PC-9 (cell line): ENCODE data around the gene FOXN1. TPM values are rescaled to one million over a fixed set of nuclear protein-coding genes. Genes with fewer than 3 reads are reported as not detected.

Experiments
- BruUV-seq: library from RNA; stranded (reverse); fragments of 400-500 nt; replicated peaks from 2 replicates; lab custom pipeline; 2021; lab: Mats Ljungman, UMichigan
- CTCF ChIA-PET: fragments of 300-600 bp; sonication (Branson Sonifier 250); formaldehyde crosslinking; loops from one replicate; lab custom pipeline; 2022; ENCODE audit warnings: antibody characterized with exemption; lab: Charles Lee
- POLR2A ChIA-PET: fragments of 300-600 bp; sonication (Branson Sonifier 250); formaldehyde crosslinking; loops from one replicate; lab custom pipeline; 2022; ENCODE audit warnings: antibody characterized with exemption; ENCODE audit not compliant: unreplicated experiment; lab: Charles Lee
- DNase-seq, 2 experiments: peaks; one replicate each; pipeline versions ENCODE4 v3.0.0 to v3.0.0-alpha.2; 2015 to 2022; ENCODE audit warnings: mixed read lengths in 1 of 2
- H2AFZ ChIP-seq: fragments of 200-600 bp; sonication (generic); 2 replicates; pipeline ENCODE4 v1.8.1; 2017; ENCODE audit warnings: antibody characterized with exemption
- H3F3A ChIP-seq: fragments of 200-600 bp; sonication (generic); 2 replicates; pipeline ENCODE4 v1.8.1; 2017; ENCODE audit warnings: antibody characterized with exemption, mild to moderate bottlenecking, low read depth; ENCODE audit not compliant: insufficient read depth
- H3K27ac ChIP-seq: fragments of 200-600 bp; sonication (generic); 2 replicates; pipeline ENCODE4 v1.6.1; 2016; ENCODE audit warnings: mixed run types
- H3K27me3 ChIP-seq: fragments of 200-600 bp; sonication (generic); 2 replicates; pipeline ENCODE4 v1.6.1; 2016; ENCODE audit warnings: low read depth, mixed run types; ENCODE audit not compliant: insufficient read depth
- H3K36me3 ChIP-seq: fragments of 200-600 bp; sonication (generic); 2 replicates; pipeline ENCODE4 v1.6.1; 2016; ENCODE audit warnings: low read depth, mixed run types
- H3K4me1 ChIP-seq: fragments of 200-600 bp; sonication (generic); replicated peaks from 2 replicates; pipeline ENCODE4 v1.6.1; 2016; ENCODE audit warnings: mixed run types; ENCODE audit not compliant: insufficient read depth
- H3K4me2 ChIP-seq: fragments of 200-600 bp; sonication (generic); 2 replicates; pipeline ENCODE4 v1.6.1; 2017; ENCODE audit warnings: mixed run types
- H3K4me3 ChIP-seq: fragments of 200-600 bp; sonication (generic); 2 replicates; pipeline ENCODE4 v1.6.1; 2016; ENCODE audit warnings: mixed run types
- H3K79me2 ChIP-seq: fragments of 200-600 bp; sonication (generic); 2 replicates; pipeline ENCODE4 v1.6.1; 2017; ENCODE audit warnings: low read depth, mixed run types
- H3K9me2 ChIP-seq: fragments of 200-600 bp; sonication (generic); 2 replicates; pipeline ENCODE4 v1.8.1; 2017; ENCODE audit warnings: mild to moderate bottlenecking; ENCODE audit not compliant: insufficient read depth
- H3K9me3 ChIP-seq: fragments of 200-600 bp; sonication (generic); 2 replicates; pipeline ENCODE4 v1.8.1; 2016; ENCODE audit warnings: low read depth; ENCODE audit not compliant: insufficient read depth
- H4K20me1 ChIP-seq: fragments of 200-600 bp; sonication (generic); 2 replicates; pipeline ENCODE4 v1.8.1; 2017; ENCODE audit not compliant: insufficient read depth
- CTCF ChIP-seq: fragments of 200-600 bp; sonication (generic); conservative IDR thresholded peaks from 2 replicates; pipeline ENCODE4 v1.6.1; 2017; ENCODE audit warnings: mixed run types, antibody characterized with exemption, mild to moderate bottlenecking, moderate library complexity
- EZH2 ChIP-seq: fragments of 200-600 bp; sonication (generic); IDR thresholded peaks from 2 replicates; pipeline ENCODE4 v1.8.0; 2017; ENCODE audit warnings: antibody characterized with exemption, low read depth
- intact Hi-C: fragments of 100-400 bp; cut with micrococcal nuclease; formaldehyde crosslinking; loops from one replicate; pipeline ENCODE4 v1.10.0; 2022; ENCODE audit not compliant: unreplicated experiment
- total RNA-seq: library from RNA; stranded (reverse); gene quantifications from 2 replicates; pipeline ENCODE4 v1.2.3, GENCODE V29; 2021

FOXN1 gene
- total RNA-seq, 1 experiment from 2014 or later, result not detected

GRCh38 chr17:28547096-28547622, 41.0 kb downstream of the FOXN1 start:
- no peaks in the 10 kb centered on the region for H3F3A ChIP-seq
- POLR2A ChIA-PET, result no interaction called here
- no peaks in the 10 kb centered on the region for H3K27me3 ChIP-seq
- H3K36me3 ChIP-seq, result no peaks in the 10 kb centered on the region
- no TSS peak for BruUV-seq
- no peak overlapping the region for H3K4me2 ChIP-seq
- TF ChIP-seq CTCF (no peak), EZH2 (no peak)
- 0 out of 2 replicates have a peak, but pooled peaks cover 7% of the 10 kb centered on the region for H3K4me1 ChIP-seq
- no peak for DNase-seq
- no peak overlapping the region for H3K4me3 ChIP-seq
- H4K20me1 ChIP-seq, result peaks cover 8% of the 10 kb centered on the region
- no peak overlapping the region for H2AFZ ChIP-seq
- H3K79me2 ChIP-seq, result peaks cover 5% of the 10 kb centered on the region; the same call in 1 of the 2 replicates
- CTCF ChIA-PET, result interaction anchor here (0.7 kb wide), 1 partner anchor 13 kb away, joined by 5 read pairs; no protein-coding TSS in a partner anchor
- intact Hi-C loops, result no loop called here
- no peaks in the 10 kb centered on the region for H3K9me2 ChIP-seq
- no peaks in the 10 kb centered on the region for H3K9me3 ChIP-seq
- H3K27ac ChIP-seq, result no peak overlapping the region

GRCh38 chr17:28547623-28548416, 41.7 kb downstream of the FOXN1 start:
- peaks cover 5% of the 10 kb centered on the region; the same call in 1 of the 2 replicates for H3K79me2 ChIP-seq
- no TSS peak for BruUV-seq
- peaks cover 2% of the 10 kb centered on the region; the same call in 1 of the 2 replicates for H3F3A ChIP-seq
- no peak overlapping the region for H3K4me2 ChIP-seq
- TF ChIP-seq CTCF (peak; percentile 93), EZH2 (no peak)
- no peak overlapping the region for H3K4me3 ChIP-seq
- no peak overlapping the region for H2AFZ ChIP-seq
- peak; percentile 53 to 73 for DNase-seq
- intact Hi-C loops, result loop anchor here (2.0 kb wide), 1 partner anchor 65 kb away; no protein-coding TSS in a partner anchor
- no peak overlapping the region for H3K27ac ChIP-seq
- ChIA-PET CTCF (interaction anchor here (0.7 kb wide), 1 partner anchor 12 kb away, joined by 5 read pairs; no protein-coding TSS in a partner anchor), POLR2A (no interaction called here)
- no peaks in the 10 kb centered on the region for H3K27me3 ChIP-seq
- no peaks in the 10 kb centered on the region for H3K36me3 ChIP-seq
- peaks cover 8% of the 10 kb centered on the region for H4K20me1 ChIP-seq
- peaks cover 7% of the 10 kb centered on the region; the same call in 1 of the 2 replicates for H3K4me1 ChIP-seq
- no peaks in the 10 kb centered on the region for H3K9me2 ChIP-seq
- no peaks in the 10 kb centered on the region for H3K9me3 ChIP-seq

- Histone ChIP-seq H3K9me2 (no peaks in the 10 kb centered on the region), H3K27me3 (no peaks in the 10 kb centered on the region), H3K4me2 (no peak overlapping the region), H3K9me3 (no peaks in the 10 kb centered on the region), H3F3A (peaks cover 7% of the 10 kb centered on the region; the same call in 1 of the 2 replicates), H3K4me3 (no peak overlapping the region), H4K20me1 (peaks cover 8% of the 10 kb centered on the region), H3K27ac (no peak overlapping the region), H3K36me3 (no peaks in the 10 kb centered on the region), H3K79me2 (peaks cover 5% of the 10 kb centered on the region; the same call in 1 of the 2 replicates), H3K4me1 (peaks cover 7% of the 10 kb centered on the region; the same call in 1 of the 2 replicates), H2AFZ (no peak overlapping the region)
- CTCF ChIA-PET, result interaction anchor here (0.5 kb wide), 1 partner anchor 749 kb away, joined by 10 read pairs; no protein-coding TSS in a partner anchor
- intact Hi-C loops, result loop anchor here (2.0 kb wide), 1 partner anchor 64 kb away; no protein-coding TSS in a partner anchor
- DNase-seq, result no peak
- TF ChIP-seq CTCF (peak; percentile 21; the same call in 1 of the 2 replicates), EZH2 (no peak)
- POLR2A ChIA-PET, result interaction anchor here (0.6 kb wide), 1 partner anchor 501 kb away, joined by 3 read pairs; no protein-coding TSS in a partner anchor
- BruUV-seq, result no TSS peak
These were observed 42.4 kb downstream of the FOXN1 start for GRCh38 chr17:28548417-28549130.
